HCT116 (cell line): ENCODE data around the gene PTGER4. TPM values are rescaled to one million over a fixed set of nuclear protein-coding genes. Genes with fewer than 3 reads are reported as not detected.

Experiments used
- ATAC-seq: fragments of 200-7000 bp; cut with Tn5 transposase; 2 replicates; pipeline ENCODE4 v1.9.1; 2020; ENCODE audit warnings: mild to moderate bottlenecking, moderate library complexity
- BruUV-seq: library from RNA; stranded (reverse); fragments of 400-500 nt; replicated peaks from 2 replicates; lab custom pipeline; 2021; lab: Mats Ljungman, UMichigan
- CTCF ChIA-PET: fragments of 300-600 bp; sonication (Branson Sonifier 250); formaldehyde crosslinking; loops from one replicate; lab custom pipeline; 2021; ENCODE audit warnings: antibody characterized with exemption; lab: Charles Lee
- POLR2A ChIA-PET: fragments of 300-600, 350-600 bp; sonication (Branson Sonifier 250); formaldehyde crosslinking; loops from one replicate; lab custom pipeline; 2021; ENCODE audit warnings: antibody characterized with exemption; lab: Charles Lee
- RAD21 ChIA-PET, 2 experiments: fragments of 300-600 bp; sonication (Branson Sonifier 250); formaldehyde crosslinking; loops; one replicate each; lab custom pipeline; 2023; ENCODE audit warnings: low total read pairs in 2 of 2; ENCODE audit not compliant: uncharacterized antibody in 2 of 2, unreplicated experiment in 2 of 2, low non-redundant PET in 1 of 2; lab: Charles Lee
- DNase-seq: peaks from one replicate; pipeline ENCODE4 v3.0.0-alpha.2; 2010; ENCODE audit warnings: low read depth, low spot score
- H2AFZ ChIP-seq: fragments of 200-600 bp; shearing (Covaris generic), sonication (generic); 2 replicates; pipeline ENCODE4 v1.6.1; 2017; ENCODE audit warnings: low read depth, mixed run types, mixed read lengths, antibody characterized with exemption, low read length; ENCODE audit not compliant: poor library complexity, severe bottlenecking
- H3K27ac ChIP-seq: 2 replicates; pipeline ENCODE4 v1.5.1; 2012; ENCODE audit warnings: low read depth, low read length
- H3K27me3 ChIP-seq: fragments of 200-600 bp; sonication (generic); 2 replicates; pipeline ENCODE4 v1.6.1; 2016; ENCODE audit warnings: mixed run types, low read length, mixed read lengths; ENCODE audit not compliant: insufficient read depth
- H3K36me3 ChIP-seq, 2 experiments: fragments of 200-500 bp in 1 of 2; fragments of 200-600 bp in 1 of 2; sonication (Bioruptor generic) in 1 of 2; sonication (generic) in 1 of 2; 2 replicates each; pipeline versions ENCODE4 v1.5.1 to v1.6.1; 2014 to 2016; ENCODE audit warnings: low read length in 2 of 2, inconsistent platforms in 1 of 2, mixed read lengths in 1 of 2, mixed run types in 1 of 2; ENCODE audit not compliant: insufficient read depth in 2 of 2, control insufficient read depth in 1 of 2
- H3K4me1 ChIP-seq, 2 experiments: fragments of 200-600 bp in 1 of 2; sonication (generic) in 1 of 2; 2 replicates each; pipeline versions ENCODE4 v1.5.1 to v1.6.1; 2012 to 2017; ENCODE audit warnings: low read length in 2 of 2, inconsistent platforms in 1 of 2, mild to moderate bottlenecking in 1 of 2, mixed read lengths in 1 of 2, mixed run types in 1 of 2, moderate library complexity in 1 of 2; ENCODE audit not compliant: insufficient read depth in 2 of 2, control insufficient read depth in 1 of 2
- H3K4me2 ChIP-seq: fragments of 200-600 bp; sonication (generic); 2 replicates; pipeline ENCODE4 v1.6.1; 2017; ENCODE audit warnings: mixed run types, low read length, mixed read lengths
- H3K4me3 ChIP-seq, 2 experiments: fragments of 200-600 bp in 1 of 2; sonication (generic) in 1 of 2; replicated peaks in 1 of 2; 2 replicates each; pipeline ENCODE4 v1.5.1; 2011 to 2016; ENCODE audit warnings: low read length in 2 of 2, control low read depth in 1 of 2, low read depth in 1 of 2, mild to moderate bottlenecking in 1 of 2, mixed read lengths in 1 of 2, mixed run types in 1 of 2
- H3K79me2 ChIP-seq: fragments of 200-600 bp; sonication (generic); 2 replicates; pipeline ENCODE4 v1.6.1; 2017; ENCODE audit warnings: mild to moderate bottlenecking, mixed run types, low read length, moderate library complexity, mixed read lengths; ENCODE audit not compliant: insufficient read depth
- H3K9ac ChIP-seq: fragments of 200-600 bp; sonication (generic); 2 replicates; pipeline ENCODE4 v1.6.1; 2016; ENCODE audit warnings: low read length, mixed read lengths
- H3K9me2 ChIP-seq: fragments of 200-600 bp; sonication (generic), shearing (Covaris generic); 2 replicates; pipeline ENCODE4 v1.6.1; 2017; ENCODE audit warnings: mixed run types, mild to moderate bottlenecking, moderate library complexity; ENCODE audit not compliant: insufficient read depth
- H3K9me3 ChIP-seq, 2 experiments: fragments of 200-500 bp in 1 of 2; fragments of 200-600 bp in 1 of 2; sonication (Bioruptor generic) in 1 of 2; sonication (generic) in 1 of 2; 2 replicates each; pipeline ENCODE4 v1.6.1; 2014 to 2017; ENCODE audit warnings: low read length in 2 of 2, mixed read lengths in 2 of 2, inconsistent platforms in 1 of 2, low read depth in 1 of 2, mild to moderate bottlenecking in 1 of 2, mixed run types in 1 of 2, moderate library complexity in 1 of 2; ENCODE audit not compliant: control insufficient read depth in 1 of 2, insufficient read depth in 1 of 2
- H4K20me1 ChIP-seq: fragments of 200-600 bp; sonication (generic), shearing (Covaris generic); 2 replicates; pipeline ENCODE4 v1.6.1; 2017; ENCODE audit warnings: mixed run types, mild to moderate bottlenecking, moderate library complexity; ENCODE audit not compliant: insufficient read depth
- CEBPB ChIP-seq: IDR thresholded peaks from 2 replicates; pipeline ENCODE4 v1.6.1; 2012; ENCODE audit warnings: low read depth
- CTCF ChIP-seq, 3 experiments: fragments of 200-600 bp in 1 of 3; sonication (generic) in 1 of 3; IDR thresholded peaks in 2 of 3; conservative IDR thresholded peaks in 1 of 3; 2 replicates each; pipeline ENCODE4 v1.5.1; 2012 to 2017; ENCODE audit warnings: low read depth in 2 of 3, low read length in 2 of 3, antibody characterized with exemption in 1 of 3, borderline replicate concordance in 1 of 3, control low read depth in 1 of 3, mild to moderate bottlenecking in 1 of 3, mixed read lengths in 1 of 3, mixed run types in 1 of 3, moderate library complexity in 1 of 3; ENCODE audit not compliant: insufficient read depth in 1 of 3
- EGR1 ChIP-seq: IDR thresholded peaks from 2 replicates; pipeline ENCODE4 v1.6.1; 2012; ENCODE audit warnings: low read depth
- ELF1 ChIP-seq: IDR thresholded peaks from 2 replicates; pipeline ENCODE4 v1.6.1; 2012; ENCODE audit warnings: low read depth, borderline replicate concordance
- EZH2phosphoT487 ChIP-seq: fragments of 200-600 bp; IDR thresholded peaks from 2 replicates; pipeline ENCODE4 v1.6.1; 2018; ENCODE audit warnings: antibody characterized with exemption, borderline replicate concordance
- FOSL1 ChIP-seq: IDR thresholded peaks from 2 replicates; pipeline ENCODE4 v1.6.1; 2012; ENCODE audit warnings: low read depth
- JUND ChIP-seq: IDR thresholded peaks from 2 replicates; pipeline ENCODE4 v1.6.1; 2012
- POLR2AphosphoS5 ChIP-seq: IDR thresholded peaks from 2 replicates; pipeline ENCODE4 v1.6.1; 2011; ENCODE audit warnings: mild to moderate bottlenecking, low read depth, low read length, moderate library complexity
- RAD21 ChIP-seq: IDR thresholded peaks from 2 replicates; pipeline ENCODE4 v1.6.1; 2012; ENCODE audit warnings: low read depth, mild to moderate bottlenecking
- REST ChIP-seq: IDR thresholded peaks from 2 replicates; pipeline ENCODE4 v1.6.1; 2012; ENCODE audit warnings: low read depth
- SIN3A ChIP-seq: IDR thresholded peaks from 2 replicates; pipeline ENCODE4 v1.6.1; 2012; ENCODE audit warnings: low read depth
- SP1 ChIP-seq: IDR thresholded peaks from 2 replicates; pipeline ENCODE4 v1.6.1; 2012; ENCODE audit warnings: low read depth
- TCF7L2 ChIP-seq: IDR thresholded peaks from 2 replicates; pipeline ENCODE4 v1.7.0; 2011; ENCODE audit warnings: borderline replicate concordance, inconsistent platforms; ENCODE audit not compliant: insufficient read depth, insufficient read length; ENCODE audit errors: extremely low read depth
- ZFX ChIP-seq: fragments of 450-650 bp; IDR thresholded peaks from 2 replicates; pipeline ENCODE4 v1.6.1; 2017
- ZNF274 ChIP-seq: fragments of 200-500 bp; sonication (Bioruptor generic); IDR thresholded peaks from 2 replicates; pipeline ENCODE4 v1.6.1; 2014; ENCODE audit warnings: mild to moderate bottlenecking, low read depth, low read length, inconsistent platforms
- intact Hi-C: fragments of 100-400 bp; cut with micrococcal nuclease; formaldehyde crosslinking; loops from 2 replicates; pipeline ENCODE4 v1.10.0; 2022
- total RNA-seq: library from RNA; stranded (reverse); gene quantifications from one replicate; pipeline ENCODE4 v1.2.1, GENCODE V29; 2021; ENCODE audit not compliant: unreplicated experiment

PTGER4 gene
- total RNA-seq, 1 experiment from 2014 or later: 3.0 TPM

GRCh38 chr5:40656766-40657165, 22.9 kb upstream of the PTGER4 start:
- Histone ChIP-seq H3K36me3 (no peaks in the 10 kb centered on the region), H3K79me2 (no peaks in the 10 kb centered on the region), H3K9me3 (no peaks in the 10 kb centered on the region), H4K20me1 (no peaks in the 10 kb centered on the region), H2AFZ (no peak overlapping the region), H3K4me1 (no peaks in the 10 kb centered on the region)
- no TSS peak for BruUV-seq
- RAD21 ChIA-PET: no interaction called here
- intact Hi-C loops: no loop called here
- no peak for TF ChIP-seq ZFX
- TF ChIP-seq, all 23 proteins: peak for 0
- Histone ChIP-seq H3K27me3 (no peaks in the 10 kb centered on the region), H3K9ac (no peak overlapping the region), H3K9me2 (no peaks in the 10 kb centered on the region), H3K27ac (no peak overlapping the region), H3K4me3 (no peak overlapping the region), H3K4me2 (no peak overlapping the region)
- no peak for ATAC-seq
- ChIA-PET CTCF (no interaction called here), POLR2A (no interaction called here)
- DNase-seq: no peak

GRCh38 chr5:40660751-40661150, 19.0 kb upstream of the PTGER4 start:
- DNase-seq (no peak), ATAC-seq (no peak)
- ChIA-PET RAD21 (no interaction called here), CTCF (no interaction called here), POLR2A (no interaction called here)
- no peaks in the 10 kb centered on the region for H3K4me1 ChIP-seq
- no peak overlapping the region for H3K27ac ChIP-seq
- no peak overlapping the region for H3K9ac ChIP-seq
- H4K20me1 ChIP-seq: no peaks in the 10 kb centered on the region
- H3K9me2 ChIP-seq: no peaks in the 10 kb centered on the region
- H3K4me3 ChIP-seq: no peak overlapping the region
- intact Hi-C loops: no loop called here
- no peaks in the 10 kb centered on the region for H3K79me2 ChIP-seq
- H3K36me3 ChIP-seq: no peaks in the 10 kb centered on the region
- no peak overlapping the region for H2AFZ ChIP-seq
- no peaks in the 10 kb centered on the region for H3K27me3 ChIP-seq
- H3K9me3 ChIP-seq: no peaks in the 10 kb centered on the region
- H3K4me2 ChIP-seq: no peak overlapping the region
- BruUV-seq: no TSS peak
- TF ChIP-seq JUND (no peak), ELF1 (no peak), RAD21 (no peak), FOSL1 (no peak), POLR2AphosphoS5 (no peak), EGR1 (no peak), REST (no peak), SIN3A (no peak), SP1 (no peak), EZH2phosphoT487 (no peak), CTCF (IDR thresholded peaks at IDR 0.05 in 2 of 3, conservative IDR thresholded peaks at IDR 0.05 in 1 of 3; ENCODE audit: borderline replicate concordance in 1 of 3, insufficient read depth in 1 of 3, low read depth in 2 of 3, low read length in 2 of 3) (no peak), ZNF274 (no peak), CEBPB (no peak), TCF7L2 (no peak)
